ENCODE data around the gene ICAM4. TPM values are rescaled to one million over a fixed set of nuclear protein-coding genes. Genes with fewer than 3 reads are reported as not detected.

The ICAM4 gene
- total and polyA plus RNA-seq, 2 of the 13 experiments (the other 11 are each of a cell fraction or from before 2014, with no cell fraction given): 2.9 to 4.0 TPM

DNA sequence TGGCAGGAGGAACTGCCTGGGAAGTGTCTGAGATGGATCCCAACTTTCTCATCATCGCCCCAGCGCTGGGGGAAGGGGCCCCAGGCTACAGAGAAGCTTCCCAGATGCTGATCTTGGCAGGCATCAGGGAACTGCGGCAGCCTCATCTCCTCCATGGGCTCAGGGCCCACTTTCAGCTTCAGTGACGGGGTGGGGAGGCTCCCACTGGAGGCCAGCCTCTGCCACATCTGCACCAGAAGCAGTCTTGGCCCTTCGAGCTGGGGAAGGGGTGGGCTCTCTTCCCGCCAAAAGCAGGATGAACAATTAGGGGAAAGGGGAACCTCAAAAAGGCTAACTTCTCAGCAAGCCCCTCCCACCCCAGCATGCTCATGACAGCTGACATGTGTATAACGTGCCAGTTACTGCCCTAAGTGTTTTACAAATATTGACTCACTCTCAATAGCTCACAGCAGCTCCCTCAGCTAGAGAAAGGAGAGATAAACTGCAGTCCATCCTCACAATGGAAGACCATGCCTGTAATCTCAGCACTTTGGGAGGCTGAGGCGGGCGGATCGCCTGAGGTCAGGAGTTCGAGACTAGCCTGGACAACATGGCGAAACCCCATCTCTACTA, 48.5 kb upstream of the ICAM4 start (continued):
- TF ChIP-seq, protein P1, sequence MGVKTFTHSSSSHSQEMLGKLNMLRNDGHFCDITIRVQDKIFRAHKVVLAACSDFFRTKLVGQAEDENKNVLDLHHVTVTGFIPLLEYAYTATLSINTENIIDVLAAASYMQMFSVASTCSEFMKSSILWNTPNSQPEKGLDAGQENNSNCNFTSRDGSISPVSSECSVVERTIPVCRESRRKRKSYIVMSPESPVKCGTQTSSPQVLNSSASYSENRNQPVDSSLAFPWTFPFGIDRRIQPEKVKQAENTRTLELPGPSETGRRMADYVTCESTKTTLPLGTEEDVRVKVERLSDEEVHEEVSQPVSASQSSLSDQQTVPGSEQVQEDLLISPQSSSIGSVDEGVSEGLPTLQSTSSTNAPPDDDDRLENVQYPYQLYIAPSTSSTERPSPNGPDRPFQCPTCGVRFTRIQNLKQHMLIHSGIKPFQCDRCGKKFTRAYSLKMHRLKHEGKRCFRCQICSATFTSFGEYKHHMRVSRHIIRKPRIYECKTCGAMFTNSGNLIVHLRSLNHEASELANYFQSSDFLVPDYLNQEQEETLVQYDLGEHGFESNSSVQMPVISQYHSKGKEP (CRISPR knock-in tag; IDR thresholded peaks at IDR 0.05): no peak
- TF ChIP-seq, protein P2, sequence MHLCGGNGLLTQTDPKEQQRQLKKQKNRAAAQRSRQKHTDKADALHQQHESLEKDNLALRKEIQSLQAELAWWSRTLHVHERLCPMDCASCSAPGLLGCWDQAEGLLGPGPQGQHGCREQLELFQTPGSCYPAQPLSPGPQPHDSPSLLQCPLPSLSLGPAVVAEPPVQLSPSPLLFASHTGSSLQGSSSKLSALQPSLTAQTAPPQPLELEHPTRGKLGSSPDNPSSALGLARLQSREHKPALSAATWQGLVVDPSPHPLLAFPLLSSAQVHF (CRISPR knock-in tag; IDR thresholded peaks at IDR 0.05): no peak
- no peak for TF ChIP-seq FOXK2 (IDR thresholded peaks at IDR 0.05)
- no peak for TF ChIP-seq RORA (CRISPR knock-in tag; IDR thresholded peaks at IDR 0.05)
- no peak for TF ChIP-seq RELA (CRISPR knock-in tag; IDR thresholded peaks at IDR 0.05)
- TF ChIP-seq ATF7-NPFF (CRISPR knock-in tag; IDR thresholded peaks at IDR 0.05; ENCODE audit: low read depth): no peak
- peak; percentile 59 for TF ChIP-seq MED1 (CRISPR knock-in tag; IDR thresholded peaks at IDR 0.05)
- no peak for TF ChIP-seq CAMTA2 (CRISPR knock-in tag; IDR thresholded peaks at IDR 0.05; ENCODE audit: borderline replicate concordance)
- TF ChIP-seq PHF21A (CRISPR knock-in tag; IDR thresholded peaks at IDR 0.05): peak; percentile 31; the same call in 1 of the 2 replicates
- no peak for TF ChIP-seq ZKSCAN1 (IDR thresholded peaks at IDR 0.05; ENCODE audit: low read length)
- TF ChIP-seq TAF1 (CRISPR knock-in tag; IDR thresholded peaks at IDR 0.05): no peak
- TF ChIP-seq, protein P3, sequence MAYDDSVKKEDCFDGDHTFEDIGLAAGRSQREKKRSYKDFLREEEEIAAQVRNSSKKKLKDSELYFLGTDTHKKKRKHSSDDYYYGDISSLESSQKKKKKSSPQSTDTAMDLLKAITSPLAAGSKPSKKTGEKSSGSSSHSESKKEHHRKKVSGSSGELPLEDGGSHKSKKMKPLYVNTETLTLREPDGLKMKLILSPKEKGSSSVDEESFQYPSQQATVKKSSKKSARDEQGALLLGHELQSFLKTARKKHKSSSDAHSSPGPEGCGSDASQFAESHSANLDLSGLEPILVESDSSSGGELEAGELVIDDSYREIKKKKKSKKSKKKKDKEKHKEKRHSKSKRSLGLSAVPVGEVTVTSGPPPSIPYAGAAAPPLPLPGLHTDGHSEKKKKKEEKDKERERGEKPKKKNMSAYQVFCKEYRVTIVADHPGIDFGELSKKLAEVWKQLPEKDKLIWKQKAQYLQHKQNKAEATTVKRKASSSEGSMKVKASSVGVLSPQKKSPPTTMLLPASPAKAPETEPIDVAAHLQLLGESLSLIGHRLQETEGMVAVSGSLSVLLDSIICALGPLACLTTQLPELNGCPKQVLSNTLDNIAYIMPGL (CRISPR knock-in tag; IDR thresholded peaks at IDR 0.05; ENCODE audit: borderline replicate concordance in 1 of 2, low read depth in 1 of 2): no peak
- TF ChIP-seq, protein P4, sequence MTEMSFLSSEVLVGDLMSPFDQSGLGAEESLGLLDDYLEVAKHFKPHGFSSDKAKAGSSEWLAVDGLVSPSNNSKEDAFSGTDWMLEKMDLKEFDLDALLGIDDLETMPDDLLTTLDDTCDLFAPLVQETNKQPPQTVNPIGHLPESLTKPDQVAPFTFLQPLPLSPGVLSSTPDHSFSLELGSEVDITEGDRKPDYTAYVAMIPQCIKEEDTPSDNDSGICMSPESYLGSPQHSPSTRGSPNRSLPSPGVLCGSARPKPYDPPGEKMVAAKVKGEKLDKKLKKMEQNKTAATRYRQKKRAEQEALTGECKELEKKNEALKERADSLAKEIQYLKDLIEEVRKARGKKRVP (CRISPR knock-in tag; IDR thresholded peaks at IDR 0.05): peak in 1 of 2 experiments; percentile 57; a peak in 2 of 4 replicates
- TF ChIP-seq, protein P5, sequence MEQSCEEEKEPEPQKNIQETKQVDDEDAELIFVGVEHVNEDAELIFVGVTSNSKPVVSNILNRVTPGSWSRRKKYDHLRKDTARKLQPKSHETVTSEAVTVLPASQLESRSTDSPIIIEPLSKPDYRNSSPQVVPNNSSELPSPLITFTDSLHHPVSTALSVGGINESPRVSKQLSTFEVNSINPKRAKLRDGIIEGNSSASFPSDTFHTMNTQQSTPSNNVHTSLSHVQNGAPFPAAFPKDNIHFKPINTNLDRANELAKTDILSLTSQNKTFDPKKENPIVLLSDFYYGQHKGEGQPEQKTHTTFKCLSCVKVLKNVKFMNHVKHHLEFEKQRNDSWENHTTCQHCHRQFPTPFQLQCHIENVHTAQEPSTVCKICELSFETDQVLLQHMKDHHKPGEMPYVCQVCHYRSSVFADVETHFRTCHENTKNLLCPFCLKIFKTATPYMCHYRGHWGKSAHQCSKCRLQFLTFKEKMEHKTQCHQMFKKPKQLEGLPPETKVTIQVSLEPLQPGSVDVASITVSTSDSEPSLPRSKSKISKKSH (CRISPR knock-in tag; IDR thresholded peaks at IDR 0.05; ENCODE audit: borderline replicate concordance): no peak
- TF ChIP-seq THYN1 (CRISPR knock-in tag; IDR thresholded peaks at IDR 0.05; ENCODE audit: borderline replicate concordance, low read depth): no peak
- TF ChIP-seq, protein P6, sequence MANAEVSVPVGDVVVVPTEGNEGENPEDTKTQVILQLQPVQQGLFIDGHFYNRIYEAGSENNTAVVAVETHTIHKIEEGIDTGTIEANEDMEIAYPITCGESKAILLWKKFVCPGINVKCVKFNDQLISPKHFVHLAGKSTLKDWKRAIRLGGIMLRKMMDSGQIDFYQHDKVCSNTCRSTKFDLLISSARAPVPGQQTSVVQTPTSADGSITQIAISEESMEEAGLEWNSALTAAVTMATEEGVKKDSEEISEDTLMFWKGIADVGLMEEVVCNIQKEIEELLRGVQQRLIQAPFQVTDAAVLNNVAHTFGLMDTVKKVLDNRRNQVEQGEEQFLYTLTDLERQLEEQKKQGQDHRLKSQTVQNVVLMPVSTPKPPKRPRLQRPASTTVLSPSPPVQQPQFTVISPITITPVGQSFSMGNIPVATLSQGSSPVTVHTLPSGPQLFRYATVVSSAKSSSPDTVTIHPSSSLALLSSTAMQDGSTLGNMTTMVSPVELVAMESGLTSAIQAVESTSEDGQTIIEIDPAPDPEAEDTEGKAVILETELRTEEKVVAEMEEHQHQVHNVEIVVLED (CRISPR knock-in tag; IDR thresholded peaks at IDR 0.05; ENCODE audit: borderline replicate concordance): no peak
- no peak for TF ChIP-seq CHD4 (IDR thresholded peaks at IDR 0.05; ENCODE audit: borderline replicate concordance, low read length)
- TF ChIP-seq, protein P7, sequence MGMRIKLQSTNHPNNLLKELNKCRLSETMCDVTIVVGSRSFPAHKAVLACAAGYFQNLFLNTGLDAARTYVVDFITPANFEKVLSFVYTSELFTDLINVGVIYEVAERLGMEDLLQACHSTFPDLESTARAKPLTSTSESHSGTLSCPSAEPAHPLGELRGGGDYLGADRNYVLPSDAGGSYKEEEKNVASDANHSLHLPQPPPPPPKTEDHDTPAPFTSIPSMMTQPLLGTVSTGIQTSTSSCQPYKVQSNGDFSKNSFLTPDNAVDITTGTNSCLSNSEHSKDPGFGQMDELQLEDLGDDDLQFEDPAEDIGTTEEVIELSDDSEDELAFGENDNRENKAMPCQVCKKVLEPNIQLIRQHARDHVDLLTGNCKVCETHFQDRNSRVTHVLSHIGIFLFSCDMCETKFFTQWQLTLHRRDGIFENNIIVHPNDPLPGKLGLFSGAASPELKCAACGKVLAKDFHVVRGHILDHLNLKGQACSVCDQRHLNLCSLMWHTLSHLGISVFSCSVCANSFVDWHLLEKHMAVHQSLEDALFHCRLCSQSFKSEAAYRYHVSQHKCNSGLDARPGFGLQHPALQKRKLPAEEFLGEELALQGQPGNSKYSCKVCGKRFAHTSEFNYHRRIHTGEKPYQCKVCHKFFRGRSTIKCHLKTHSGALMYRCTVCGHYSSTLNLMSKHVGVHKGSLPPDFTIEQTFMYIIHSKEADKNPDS (CRISPR knock-in tag; IDR thresholded peaks at IDR 0.05): no peak
